Astrocyte of the spinal cord (primary cell): Measurements from ENCODE around the gene HSBP1L1.
A peak's percentile ranks its signal among the peaks of the same experiment; 100 is the strongest.

Source experiments
- DNase-seq: peaks from one replicate; pipeline ENCODE4 v3.0.0; 2011; ENCODE audit warnings: low read depth, low spot score
- H3K4me3 ChIP-seq: 2 replicates; pipeline ENCODE4 v1.5.1; 2011; ENCODE audit warnings: low read depth, mild to moderate bottlenecking, low read length, moderate library complexity
- CTCF ChIP-seq: IDR thresholded peaks from 2 replicates; pipeline ENCODE4 v1.5.1; 2012; ENCODE audit warnings: low read depth, mild to moderate bottlenecking, low read length, inconsistent platforms
- in situ Hi-C: cut with HindIII; loops from 2 replicates; pipeline ENCODE4 v1.10.0; 2017; ENCODE audit warnings: low sequenced_read_pairs

HSBP1L1 gene

GRCh38 chr18:79960921-79961526 is 3.4 kb upstream of the HSBP1L1 start:
- in situ Hi-C loops = no loop called here
- DNase-seq = no peak
- no peak for TF ChIP-seq CTCF

GRCh38 chr18:79961527-79962291 is 2.7 kb upstream of the HSBP1L1 start:
- no peak for TF ChIP-seq CTCF
- no peak for DNase-seq
- in situ Hi-C loops = no loop called here

More at GRCh38 chr18:79960921-79961526, 3.4 kb upstream of the HSBP1L1 start:
- no peak overlapping the region for H3K4me3 ChIP-seq

GRCh38 chr18:79962311-79962710 is 2.1 kb upstream of the HSBP1L1 start:
- peak; percentile 37 for DNase-seq
- no peak for TF ChIP-seq CTCF
- in situ Hi-C loops = no loop called here
- no peak overlapping the region for H3K4me3 ChIP-seq

More at GRCh38 chr18:79961527-79962291, 2.7 kb upstream of the HSBP1L1 start:
- H3K4me3 ChIP-seq = no peak overlapping the region

DNA sequence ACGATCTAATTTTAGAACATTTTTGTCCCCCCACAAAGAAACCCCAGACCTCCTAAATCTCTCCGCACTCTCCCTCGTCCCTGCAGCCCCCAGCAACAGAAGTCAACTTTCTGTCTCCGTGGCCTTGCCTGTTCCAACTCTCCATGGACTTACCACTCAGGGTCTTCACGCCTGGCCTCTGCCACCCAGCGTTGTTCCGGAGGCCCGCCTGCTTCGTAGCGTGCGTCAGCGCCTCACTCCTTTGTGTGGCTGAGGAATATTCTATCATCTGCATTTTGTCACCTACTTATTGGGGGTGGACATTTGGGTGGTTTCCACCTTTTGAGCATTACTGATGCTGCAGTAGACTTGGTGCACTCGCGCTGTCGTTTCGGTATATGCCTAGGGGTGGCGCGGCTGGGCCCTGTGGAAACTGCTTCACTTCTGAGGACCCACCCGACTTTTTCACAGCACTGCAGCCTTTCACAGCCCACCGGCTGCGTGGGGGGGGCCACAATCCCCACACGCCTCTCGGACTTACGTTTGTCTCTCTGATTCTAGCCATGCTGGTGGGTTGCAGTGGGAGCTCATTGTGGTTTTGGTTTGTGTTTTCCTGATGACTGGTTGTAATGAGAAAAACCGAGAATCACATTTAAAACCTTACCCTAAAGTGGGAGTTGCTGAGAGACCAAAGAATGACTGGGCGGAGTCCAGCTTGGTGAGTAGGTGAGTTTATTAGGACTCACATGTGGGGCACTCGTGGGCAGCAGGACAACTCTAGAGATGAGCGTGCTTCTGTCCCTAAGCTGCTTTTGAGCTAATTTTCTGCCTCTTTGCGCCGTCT is 1.4 kb upstream of the HSBP1L1 start:
- no peak overlapping the region for H3K4me3 ChIP-seq
- in situ Hi-C loops = no loop called here
- no peak for DNase-seq
- no peak for TF ChIP-seq CTCF

DNA sequence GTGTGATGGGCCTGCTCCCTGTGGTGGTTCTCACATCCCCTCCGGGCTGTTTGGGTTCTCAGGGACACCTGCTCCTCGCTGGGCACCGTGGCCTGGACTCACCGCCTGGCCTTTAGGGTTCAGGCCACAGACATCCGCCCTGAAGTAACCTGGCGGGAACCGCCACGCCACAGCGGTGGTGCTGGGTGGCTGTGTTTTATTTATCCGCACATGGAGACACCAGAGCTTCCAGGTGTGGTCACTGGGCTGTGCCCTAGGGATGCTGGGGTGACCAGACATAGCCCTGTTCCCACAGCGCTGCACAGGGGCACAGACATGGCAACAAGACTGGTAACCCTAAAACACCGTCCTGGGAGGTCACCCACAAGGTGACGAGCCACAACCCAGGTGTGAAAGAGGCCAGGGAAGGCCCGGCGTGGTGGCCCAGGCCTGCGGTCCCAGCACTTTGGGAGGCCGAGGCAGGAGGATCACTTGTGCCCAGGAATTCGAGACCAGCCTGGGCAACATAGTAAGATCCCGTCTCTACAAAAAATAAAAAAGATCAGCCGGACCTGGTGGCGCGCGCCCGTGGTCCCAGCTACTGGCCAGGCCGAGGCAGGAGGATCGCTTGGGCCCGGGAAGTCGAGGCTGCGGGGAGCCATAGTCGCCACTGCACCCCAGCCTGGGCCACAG is 649 bp upstream of the HSBP1L1 start:
- no peak for TF ChIP-seq CTCF
- H3K4me3 ChIP-seq = peak overlapping the region; percentile 43
- in situ Hi-C loops = no loop called here
- DNase-seq = no peak
